DND-41 (cell line): Measurements from ENCODE around the gene ZCCHC24.

Experiments
- EZH2 ChIP-seq: IDR thresholded peaks from 3 replicates; pipeline ENCODE4 v1.6.1; 2012; ENCODE audit warnings: borderline replicate concordance, low read depth, mild to moderate bottlenecking, moderate library complexity, low read length, inconsistent platforms; ENCODE audit not compliant: severe bottlenecking
- TF ChIP-seq, protein P1 (sequence below): IDR thresholded peaks from 2 replicates; pipeline ENCODE4 v1.5.1; 2012; ENCODE audit warnings: borderline replicate concordance, low read length, moderate library complexity, mild to moderate bottlenecking; ENCODE audit not compliant: poor library complexity, severe bottlenecking; ENCODE audit errors: extremely low read depth

DNA sequence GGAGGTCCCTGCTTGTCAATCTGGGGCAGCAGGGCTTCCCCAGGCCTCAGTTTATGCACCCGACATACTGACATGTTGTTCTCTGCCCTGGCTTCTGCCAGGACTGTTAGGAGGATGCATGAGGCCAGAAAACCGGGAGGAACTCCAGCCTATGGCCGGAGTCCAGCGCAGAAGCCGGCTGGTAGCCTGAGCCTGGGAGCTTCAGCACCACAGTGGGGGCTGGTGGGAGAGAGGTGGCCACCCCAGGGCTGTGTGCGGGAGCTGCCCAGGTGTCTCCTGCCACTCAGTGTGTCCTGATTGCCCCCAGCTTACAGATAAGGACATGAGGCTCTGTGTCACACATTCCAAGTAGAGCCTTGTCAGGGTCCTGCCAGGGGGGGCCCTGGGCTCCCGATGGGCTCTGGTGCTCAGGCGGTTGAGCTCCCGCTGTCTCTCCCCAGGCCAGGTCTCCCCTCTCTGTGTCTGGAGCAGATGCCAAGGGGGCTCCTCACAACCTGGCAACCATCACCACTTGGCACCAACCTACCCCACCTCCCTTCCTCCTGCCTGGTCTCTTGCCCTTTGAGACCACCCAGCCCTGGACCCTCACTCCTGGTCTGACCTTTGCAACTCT lies 65.8 kb downstream of the ZCCHC24 start:
- TF ChIP-seq, protein P1, sequence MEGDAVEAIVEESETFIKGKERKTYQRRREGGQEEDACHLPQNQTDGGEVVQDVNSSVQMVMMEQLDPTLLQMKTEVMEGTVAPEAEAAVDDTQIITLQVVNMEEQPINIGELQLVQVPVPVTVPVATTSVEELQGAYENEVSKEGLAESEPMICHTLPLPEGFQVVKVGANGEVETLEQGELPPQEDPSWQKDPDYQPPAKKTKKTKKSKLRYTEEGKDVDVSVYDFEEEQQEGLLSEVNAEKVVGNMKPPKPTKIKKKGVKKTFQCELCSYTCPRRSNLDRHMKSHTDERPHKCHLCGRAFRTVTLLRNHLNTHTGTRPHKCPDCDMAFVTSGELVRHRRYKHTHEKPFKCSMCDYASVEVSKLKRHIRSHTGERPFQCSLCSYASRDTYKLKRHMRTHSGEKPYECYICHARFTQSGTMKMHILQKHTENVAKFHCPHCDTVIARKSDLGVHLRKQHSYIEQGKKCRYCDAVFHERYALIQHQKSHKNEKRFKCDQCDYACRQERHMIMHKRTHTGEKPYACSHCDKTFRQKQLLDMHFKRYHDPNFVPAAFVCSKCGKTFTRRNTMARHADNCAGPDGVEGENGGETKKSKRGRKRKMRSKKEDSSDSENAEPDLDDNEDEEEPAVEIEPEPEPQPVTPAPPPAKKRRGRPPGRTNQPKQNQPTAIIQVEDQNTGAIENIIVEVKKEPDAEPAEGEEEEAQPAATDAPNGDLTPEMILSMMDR: no peak
- no peak for TF ChIP-seq EZH2
